ENCODE results near the gene UQCC2. TPM values are rescaled to one million over a fixed set of nuclear protein-coding genes. Genes with fewer than 3 reads are reported as not detected.

UQCC2 gene
- polyA plus RNA-seq, 1 of the 3 experiments (the other 2 are of a cell fraction): 59.0 TPM

DNA sequence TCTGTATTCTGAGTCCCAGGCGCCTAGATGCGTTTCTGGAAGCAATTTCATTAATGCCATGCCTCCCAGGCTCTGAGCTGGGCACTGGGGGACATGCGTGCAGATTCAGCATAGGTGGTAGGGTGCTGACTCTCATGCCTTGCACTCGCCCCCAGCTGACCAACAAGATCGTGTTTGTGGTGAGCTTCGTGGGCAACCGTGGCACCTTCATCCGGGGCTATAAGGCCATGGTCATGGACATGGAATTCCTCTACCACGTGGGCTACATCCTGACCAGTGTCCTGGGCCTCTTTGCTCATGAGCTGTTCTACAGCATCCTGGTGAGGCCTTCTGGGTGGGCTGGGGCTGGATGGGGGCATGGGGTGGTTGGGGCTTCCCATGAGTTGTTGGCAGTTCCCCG is 21.6 kb downstream of the UQCC2 start:
- Histone ChIP-seq H4K20me1 (ENCODE audit: insufficient read depth) (no peaks in the 10 kb centered on the region), H3K9me2 (no peaks in the 10 kb centered on the region), H3K9me3 (no peaks in the 10 kb centered on the region), H3K4me2 (no peak overlapping the region), H3K27me3 (ENCODE audit: insufficient read depth) (no peaks in the 10 kb centered on the region), H2AFZ (ENCODE audit: low read depth) (no peak overlapping the region), H3K79me2 (ENCODE audit: insufficient read depth) (no peaks in the 10 kb centered on the region), H3K9ac (no peak overlapping the region), H3K4me1 (ENCODE audit: control insufficient read depth in 1 of 2, insufficient read depth in 2 of 2, low read depth in 1 of 2, low read length in 1 of 2) (peaks cover 7 to 11% of the 10 kb centered on the region in 2 experiments; a peak in 3 of 4 replicates), H3K4me3 (ENCODE audit: low read depth in 2 of 2, low read length in 1 of 2) (no peak overlapping the region), H3K27ac (ENCODE audit: low read depth in 2 of 2, low read length in 1 of 2) (no peak overlapping the region; a peak in 1 of 4 replicates), H3F3A (replicated peaks; ENCODE audit: insufficient read depth) (no peaks in the 10 kb centered on the region), H3K36me3 (replicated peaks in 1 of 2; ENCODE audit: control insufficient read depth in 1 of 2, insufficient read depth in 2 of 2, low read length in 1 of 2) (no peaks in the 10 kb centered on the region)
- ChIA-PET CTCF (interaction anchor here (1.1 to 2.7 kb wide), 4 partner anchors 11 to 105 kb away, joined by 3 to 14 read pairs (median 6); no protein-coding TSS in a partner anchor), POLR2A (no interaction called here)
- TF ChIP-seq, protein P1, sequence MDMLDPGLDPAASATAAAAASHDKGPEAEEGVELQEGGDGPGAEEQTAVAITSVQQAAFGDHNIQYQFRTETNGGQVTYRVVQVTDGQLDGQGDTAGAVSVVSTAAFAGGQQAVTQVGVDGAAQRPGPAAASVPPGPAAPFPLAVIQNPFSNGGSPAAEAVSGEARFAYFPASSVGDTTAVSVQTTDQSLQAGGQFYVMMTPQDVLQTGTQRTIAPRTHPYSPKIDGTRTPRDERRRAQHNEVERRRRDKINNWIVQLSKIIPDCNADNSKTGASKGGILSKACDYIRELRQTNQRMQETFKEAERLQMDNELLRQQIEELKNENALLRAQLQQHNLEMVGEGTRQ (IDR thresholded peaks at IDR 0.05; ENCODE audit: borderline replicate concordance, low read depth, low read length): no peak
- TF ChIP-seq YY1 (IDR thresholded peaks at IDR 0.05; ENCODE audit: low read depth): no peak
- TF ChIP-seq MEF2A (IDR thresholded peaks at IDR 0.05; ENCODE audit: borderline replicate concordance, low read depth): no peak
- TF ChIP-seq RXRA (IDR thresholded peaks at IDR 0.05; ENCODE audit: borderline replicate concordance, low read depth): no peak
- TF ChIP-seq FOXJ3 (CRISPR knock-in tag; IDR thresholded peaks at IDR 0.05): no peak
- TF ChIP-seq MXI1 (IDR thresholded peaks at IDR 0.05; ENCODE audit: low read depth, low read length): no peak
- TF ChIP-seq GATA2 (CRISPR knock-in tag; IDR thresholded peaks at IDR 0.05): no peak
- TF ChIP-seq FOXM1 (IDR thresholded peaks at IDR 0.05; ENCODE audit: low read depth): no peak
- TF ChIP-seq, protein P2, sequence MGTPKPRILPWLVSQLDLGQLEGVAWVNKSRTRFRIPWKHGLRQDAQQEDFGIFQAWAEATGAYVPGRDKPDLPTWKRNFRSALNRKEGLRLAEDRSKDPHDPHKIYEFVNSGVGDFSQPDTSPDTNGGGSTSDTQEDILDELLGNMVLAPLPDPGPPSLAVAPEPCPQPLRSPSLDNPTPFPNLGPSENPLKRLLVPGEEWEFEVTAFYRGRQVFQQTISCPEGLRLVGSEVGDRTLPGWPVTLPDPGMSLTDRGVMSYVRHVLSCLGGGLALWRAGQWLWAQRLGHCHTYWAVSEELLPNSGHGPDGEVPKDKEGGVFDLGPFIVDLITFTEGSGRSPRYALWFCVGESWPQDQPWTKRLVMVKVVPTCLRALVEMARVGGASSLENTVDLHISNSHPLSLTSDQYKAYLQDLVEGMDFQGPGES (IDR thresholded peaks at IDR 0.05; ENCODE audit: low read depth, low read length): no peak
- no peak for TF ChIP-seq NFIC (IDR thresholded peaks at IDR 0.05; ENCODE audit: borderline replicate concordance)
- TF ChIP-seq, protein P3, sequence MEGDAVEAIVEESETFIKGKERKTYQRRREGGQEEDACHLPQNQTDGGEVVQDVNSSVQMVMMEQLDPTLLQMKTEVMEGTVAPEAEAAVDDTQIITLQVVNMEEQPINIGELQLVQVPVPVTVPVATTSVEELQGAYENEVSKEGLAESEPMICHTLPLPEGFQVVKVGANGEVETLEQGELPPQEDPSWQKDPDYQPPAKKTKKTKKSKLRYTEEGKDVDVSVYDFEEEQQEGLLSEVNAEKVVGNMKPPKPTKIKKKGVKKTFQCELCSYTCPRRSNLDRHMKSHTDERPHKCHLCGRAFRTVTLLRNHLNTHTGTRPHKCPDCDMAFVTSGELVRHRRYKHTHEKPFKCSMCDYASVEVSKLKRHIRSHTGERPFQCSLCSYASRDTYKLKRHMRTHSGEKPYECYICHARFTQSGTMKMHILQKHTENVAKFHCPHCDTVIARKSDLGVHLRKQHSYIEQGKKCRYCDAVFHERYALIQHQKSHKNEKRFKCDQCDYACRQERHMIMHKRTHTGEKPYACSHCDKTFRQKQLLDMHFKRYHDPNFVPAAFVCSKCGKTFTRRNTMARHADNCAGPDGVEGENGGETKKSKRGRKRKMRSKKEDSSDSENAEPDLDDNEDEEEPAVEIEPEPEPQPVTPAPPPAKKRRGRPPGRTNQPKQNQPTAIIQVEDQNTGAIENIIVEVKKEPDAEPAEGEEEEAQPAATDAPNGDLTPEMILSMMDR (IDR thresholded peaks at IDR 0.05): no peak
- no peak for TF ChIP-seq RCOR1 (IDR thresholded peaks at IDR 0.05; ENCODE audit: low read length)
- no peak for TF ChIP-seq TEAD4 (IDR thresholded peaks at IDR 0.05; ENCODE audit: borderline replicate concordance, insufficient read depth)
- no peak for TF ChIP-seq TAF1 (IDR thresholded peaks at IDR 0.05; ENCODE audit: borderline replicate concordance, low read depth, low read length)
- no peak for TF ChIP-seq RFX5 (IDR thresholded peaks at IDR 0.05; ENCODE audit: low read length)
- TF ChIP-seq GABPA (IDR thresholded peaks at IDR 0.05; ENCODE audit: low read depth): no peak
- TF ChIP-seq, protein P4, sequence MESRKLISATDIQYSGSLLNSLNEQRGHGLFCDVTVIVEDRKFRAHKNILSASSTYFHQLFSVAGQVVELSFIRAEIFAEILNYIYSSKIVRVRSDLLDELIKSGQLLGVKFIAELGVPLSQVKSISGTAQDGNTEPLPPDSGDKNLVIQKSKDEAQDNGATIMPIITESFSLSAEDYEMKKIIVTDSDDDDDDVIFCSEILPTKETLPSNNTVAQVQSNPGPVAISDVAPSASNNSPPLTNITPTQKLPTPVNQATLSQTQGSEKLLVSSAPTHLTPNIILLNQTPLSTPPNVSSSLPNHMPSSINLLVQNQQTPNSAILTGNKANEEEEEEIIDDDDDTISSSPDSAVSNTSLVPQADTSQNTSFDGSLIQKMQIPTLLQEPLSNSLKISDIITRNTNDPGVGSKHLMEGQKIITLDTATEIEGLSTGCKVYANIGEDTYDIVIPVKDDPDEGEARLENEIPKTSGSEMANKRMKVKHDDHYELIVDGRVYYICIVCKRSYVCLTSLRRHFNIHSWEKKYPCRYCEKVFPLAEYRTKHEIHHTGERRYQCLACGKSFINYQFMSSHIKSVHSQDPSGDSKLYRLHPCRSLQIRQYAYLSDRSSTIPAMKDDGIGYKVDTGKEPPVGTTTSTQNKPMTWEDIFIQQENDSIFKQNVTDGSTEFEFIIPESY (IDR thresholded peaks at IDR 0.05; ENCODE audit: borderline replicate concordance, low read depth): no peak
- no peak for TF ChIP-seq TCF12 (IDR thresholded peaks at IDR 0.05)
- no peak for TF ChIP-seq FOSL2 (IDR thresholded peaks at IDR 0.05; ENCODE audit: borderline replicate concordance, low read depth)
- DNase-seq: no peak
- WGBS (ENCODE audit: low lambda C conversion rate): 93% methylated on average over 2 of the region's 10 CpGs

Data from SK-N-SH (cell line).